ENCODE data around the gene PRKCZ.

DNA sequence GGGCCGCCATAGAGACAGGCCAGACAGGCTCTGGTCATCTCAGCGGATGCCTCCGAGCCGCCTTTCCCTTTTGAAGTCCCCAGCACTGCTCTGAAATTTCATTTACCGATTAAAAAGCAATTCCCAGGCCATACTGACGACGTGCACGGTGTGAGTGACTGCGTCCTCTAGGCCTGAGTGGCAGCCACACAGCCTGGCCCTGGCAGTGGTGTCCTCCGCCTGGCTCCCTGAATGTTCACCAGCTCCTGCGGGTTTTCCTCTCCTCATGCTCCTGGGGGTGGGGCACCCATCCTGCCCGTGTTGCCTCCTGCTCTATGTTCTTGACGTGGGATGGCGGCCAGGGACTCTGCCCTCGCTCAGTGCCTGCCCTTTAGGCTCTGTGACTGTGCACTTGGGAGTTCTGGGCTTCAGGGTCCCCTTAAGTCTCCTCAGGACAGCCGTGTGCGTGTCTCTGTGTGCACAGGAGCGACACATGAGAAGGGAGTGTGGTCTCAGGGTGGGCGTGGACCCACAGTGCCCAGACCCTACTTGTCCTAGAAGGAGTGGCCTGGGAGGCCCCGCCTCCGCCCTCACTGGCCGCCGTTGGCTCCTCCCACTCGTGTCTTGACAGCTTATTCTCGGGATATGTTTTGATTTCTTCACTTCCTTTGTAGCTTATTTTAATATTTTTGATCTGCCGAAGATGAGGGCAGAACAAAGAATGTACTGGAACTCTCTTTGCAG is 181.5 kb downstream of the PRKCZ start:
- TF ChIP-seq EP300 (IDR thresholded peaks at IDR 0.05): no peak
- TF ChIP-seq CTCF (IDR thresholded peaks at IDR 0.05): no peak
- TF ChIP-seq POLR2AphosphoS5 (IDR thresholded peaks at IDR 0.05): peak; percentile 75 to 82

Data from esophagus muscularis mucosa (tissue), 4 donors.